Progenitor cell of endocrine pancreas (in vitro differentiated cells): ENCODE measurements around the gene PARG. TPM values are rescaled to one million over a fixed set of nuclear protein-coding genes. Genes with fewer than 3 reads are reported as not detected.
"Not testable (repeated sequence)": the region's sequence is repeated elsewhere in the genome, so short reads cannot be mapped to it uniquely, and the experiment has no call there.

Source experiments
- DNase-seq: peaks from one replicate; pipeline ENCODE4 v3.0.0; 2021; ENCODE audit warnings: low spot score; ENCODE audit not compliant: unreplicated experiment
- H3K27ac Mint-ChIP-seq: 2 replicates; pipeline ENCODE4 v1.8.0; 2021; ENCODE audit warnings: mild to moderate bottlenecking, moderate library complexity, mixed read lengths
- H3K27me3 Mint-ChIP-seq: 2 replicates; pipeline ENCODE4 v1.8.0; 2021; ENCODE audit warnings: mixed read lengths
- H3K36me3 Mint-ChIP-seq: 2 replicates; pipeline ENCODE4 v1.8.0; 2022; ENCODE audit warnings: mixed read lengths; ENCODE audit not compliant: insufficient read depth
- H3K4me1 Mint-ChIP-seq: 2 replicates; pipeline ENCODE4 v1.8.0; 2021; ENCODE audit warnings: low read depth, mixed read lengths
- H3K4me3 Mint-ChIP-seq: 2 replicates; pipeline ENCODE4 v1.8.0; 2021; ENCODE audit warnings: low read depth, mild to moderate bottlenecking, moderate library complexity, mixed read lengths
- H3K9me3 Mint-ChIP-seq: 2 replicates; pipeline ENCODE4 v1.8.0; 2021; ENCODE audit warnings: low read depth, mixed read lengths
- CTCF ChIP-seq: fragments of 200-600 bp; sonication (generic); IDR thresholded peaks from one replicate; pipeline ENCODE4 v1.5.0; 2021; ENCODE audit warnings: antibody characterized with exemption, mild to moderate bottlenecking; ENCODE audit not compliant: unreplicated experiment
- total RNA-seq: library from RNA; stranded (reverse); gene quantifications from 2 replicates; pipeline ENCODE4 v1.2.1, GENCODE V29; 2021

Gene PARG
- total RNA-seq, 1 donor from 2014 or later = 56.2 TPM

GRCh38 chr10:49844775-49845595 lies 96.8 kb downstream of the PARG start:
- H3K4me3 Mint-ChIP-seq = no peak overlapping the region
- peaks cover 2% of the 10 kb centered on the region for H3K4me1 Mint-ChIP-seq
- TF ChIP-seq CTCF = no peak
- DNase-seq = no peak
- peaks cover 9% of the 10 kb centered on the region for H3K9me3 Mint-ChIP-seq
- H3K27ac Mint-ChIP-seq = no peak overlapping the region
- no peaks in the 10 kb centered on the region for H3K27me3 Mint-ChIP-seq
- peaks cover 22% of the 10 kb centered on the region for H3K36me3 Mint-ChIP-seq

GRCh38 chr10:49842333-49842628 lies 99.5 kb downstream of the PARG start:
- H3K9me3 Mint-ChIP-seq, H3K27me3 Mint-ChIP-seq, DNase-seq, H3K4me3 Mint-ChIP-seq, H3K4me1 Mint-ChIP-seq: not testable (repeated sequence)
- Mint-ChIP-seq H3K27ac (peak overlapping the region; percentile 45), H3K36me3 (peaks cover 28% of the 10 kb centered on the region)

- Mint-ChIP-seq H3K27ac (peak overlapping the region; percentile 70), H3K4me3 (no peak overlapping the region), H3K9me3 (peaks cover 9% of the 10 kb centered on the region), H3K4me1 (peaks cover 12% of the 10 kb centered on the region), H3K36me3 (peaks cover 28% of the 10 kb centered on the region), H3K27me3 (no peaks in the 10 kb centered on the region)
- DNase-seq = no peak
- TF ChIP-seq CTCF = no peak
Observed at GRCh38 chr10:49841615-49842332, 100.1 kb downstream of the PARG start.

- H3K4me1 Mint-ChIP-seq = peaks cover 27% of the 10 kb centered on the region
- TF ChIP-seq CTCF = no peak
- H3K27me3 Mint-ChIP-seq = no peaks in the 10 kb centered on the region
- H3K4me3 Mint-ChIP-seq = no peak overlapping the region
- no peak for DNase-seq
- H3K36me3 Mint-ChIP-seq = peaks cover 13% of the 10 kb centered on the region
- no peaks in the 10 kb centered on the region for H3K9me3 Mint-ChIP-seq
- peak overlapping the region; percentile 92 for H3K27ac Mint-ChIP-seq
Observed at GRCh38 chr10:49837685-49838084, 104.1 kb downstream of the PARG start.

- TF ChIP-seq CTCF = no peak
- H3K27me3 Mint-ChIP-seq = no peaks in the 10 kb centered on the region
- no peaks in the 10 kb centered on the region for H3K9me3 Mint-ChIP-seq
- peak overlapping the region; percentile 92 for H3K27ac Mint-ChIP-seq
- DNase-seq = no peak
- H3K36me3 Mint-ChIP-seq = peaks cover 15% of the 10 kb centered on the region
- peak overlapping the region; percentile 10 for H3K4me3 Mint-ChIP-seq
- peaks cover 31% of the 10 kb centered on the region for H3K4me1 Mint-ChIP-seq
Observed at GRCh38 chr10:49837051-49837478, 104.8 kb downstream of the PARG start.
